CD4-positive, alpha-beta T cell treated with Interferon gamma for 1 hour (primary cell): ENCODE measurements around the gene ZNF655.
"Not testable (repeated sequence)": the region's sequence is repeated elsewhere in the genome, so short reads cannot be mapped to it uniquely, and the experiment has no call there.

ENCODE experiments used
- DNase-seq: peaks from one replicate; pipeline ENCODE4 v3.0.0-alpha.2; 2020

ZNF655 gene, protein sequence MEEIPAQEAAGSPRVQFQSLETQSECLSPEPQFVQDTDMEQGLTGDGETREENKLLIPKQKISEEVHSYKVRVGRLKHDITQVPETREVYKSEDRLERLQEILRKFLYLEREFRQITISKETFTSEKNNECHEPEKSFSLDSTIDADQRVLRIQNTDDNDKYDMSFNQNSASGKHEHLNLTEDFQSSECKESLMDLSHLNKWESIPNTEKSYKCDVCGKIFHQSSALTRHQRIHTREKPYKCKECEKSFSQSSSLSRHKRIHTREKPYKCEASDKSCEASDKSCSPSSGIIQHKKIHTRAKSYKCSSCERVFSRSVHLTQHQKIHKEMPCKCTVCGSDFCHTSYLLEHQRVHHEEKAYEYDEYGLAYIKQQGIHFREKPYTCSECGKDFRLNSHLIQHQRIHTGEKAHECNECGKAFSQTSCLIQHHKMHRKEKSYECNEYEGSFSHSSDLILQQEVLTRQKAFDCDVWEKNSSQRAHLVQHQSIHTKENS

DNA sequence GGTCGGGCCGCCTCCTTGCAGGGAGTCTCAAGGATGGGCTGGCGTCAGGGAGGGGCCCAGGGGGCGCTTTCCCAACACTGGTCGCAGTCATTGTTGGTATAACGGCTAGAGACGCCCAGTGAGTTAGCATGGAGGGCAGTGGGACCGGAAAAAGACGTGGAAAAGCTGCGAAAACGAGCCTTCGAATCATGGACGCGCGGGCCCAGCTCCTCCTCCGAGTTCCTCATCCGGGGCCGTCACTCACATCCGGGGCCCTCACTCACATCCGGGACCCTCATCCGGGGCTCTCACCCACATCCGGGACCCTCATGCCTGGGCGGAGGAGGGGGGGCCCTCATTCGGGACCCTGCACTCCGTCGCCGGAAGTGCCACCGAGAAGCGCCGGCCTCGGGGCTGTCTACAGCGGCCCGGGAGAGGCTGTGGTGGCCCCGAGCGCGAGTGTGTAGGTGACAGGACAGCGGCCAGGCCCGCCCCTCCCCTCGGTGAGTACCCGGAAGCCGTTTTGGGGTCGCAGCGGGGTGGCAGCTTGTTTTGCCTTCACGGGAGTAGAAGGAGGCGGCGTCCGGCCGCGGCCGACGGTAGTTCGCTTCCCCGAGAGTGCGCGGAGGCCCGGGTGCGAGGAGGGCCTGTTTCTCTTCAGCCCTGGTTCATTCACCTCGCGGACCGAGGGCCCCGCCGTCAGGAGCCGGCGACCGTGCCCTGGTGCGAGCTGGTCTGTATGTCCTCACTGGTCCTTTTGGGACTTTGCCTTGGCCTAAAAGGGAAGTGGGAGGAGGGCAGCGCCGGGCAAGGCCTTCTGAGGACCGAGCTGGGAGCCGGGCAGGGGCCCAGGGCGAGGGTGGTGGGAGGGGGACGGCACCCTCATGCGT is at the start of gene ZNF655:
ZNF655 (plus strand) TSS at position 337 of the 869 bp plus-strand sequence. CDS start 1,918 bp downstream, outside the sequence.
- DNase-seq = peak; percentile 92

DNA sequence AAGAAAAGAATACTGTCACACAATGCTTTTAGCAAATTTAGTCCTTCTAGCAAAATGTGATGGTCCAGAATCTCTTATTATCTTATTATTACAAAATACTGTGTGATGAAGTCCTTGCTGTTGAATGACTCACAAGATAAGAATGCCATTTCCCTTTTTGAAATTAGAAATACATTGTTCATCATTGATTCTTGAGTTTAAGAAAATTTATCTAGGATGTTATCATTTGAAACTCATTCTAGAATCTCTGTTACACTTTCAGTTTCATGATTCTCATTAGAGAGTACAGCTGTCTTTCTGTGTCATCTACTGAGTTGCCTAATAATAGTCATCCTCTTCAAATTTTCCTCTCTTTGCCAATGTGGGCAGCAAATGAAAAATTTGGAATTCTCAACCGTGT is 44.4 kb upstream of the ZNF655 start:
- no peak for DNase-seq

DNA sequence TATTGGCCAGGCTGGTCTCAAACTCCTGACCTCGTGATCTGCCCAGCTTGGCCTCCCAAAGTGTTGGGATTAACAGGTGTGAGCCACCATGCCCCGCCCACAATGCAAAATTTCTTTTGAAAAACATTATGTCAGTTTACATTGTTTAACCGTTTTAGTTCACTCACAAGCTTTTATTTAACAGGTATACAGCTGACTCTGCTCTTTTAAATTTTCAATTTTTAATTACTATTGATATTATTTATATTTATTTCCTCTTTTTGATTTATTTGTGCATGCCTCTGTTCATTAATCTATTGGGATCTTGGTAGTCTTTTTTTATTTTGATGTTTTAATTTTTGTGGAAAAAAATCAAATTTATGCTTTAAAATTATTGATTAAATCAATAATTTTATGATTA is 37.0 kb upstream of the ZNF655 start:
- no peak for DNase-seq

DNA sequence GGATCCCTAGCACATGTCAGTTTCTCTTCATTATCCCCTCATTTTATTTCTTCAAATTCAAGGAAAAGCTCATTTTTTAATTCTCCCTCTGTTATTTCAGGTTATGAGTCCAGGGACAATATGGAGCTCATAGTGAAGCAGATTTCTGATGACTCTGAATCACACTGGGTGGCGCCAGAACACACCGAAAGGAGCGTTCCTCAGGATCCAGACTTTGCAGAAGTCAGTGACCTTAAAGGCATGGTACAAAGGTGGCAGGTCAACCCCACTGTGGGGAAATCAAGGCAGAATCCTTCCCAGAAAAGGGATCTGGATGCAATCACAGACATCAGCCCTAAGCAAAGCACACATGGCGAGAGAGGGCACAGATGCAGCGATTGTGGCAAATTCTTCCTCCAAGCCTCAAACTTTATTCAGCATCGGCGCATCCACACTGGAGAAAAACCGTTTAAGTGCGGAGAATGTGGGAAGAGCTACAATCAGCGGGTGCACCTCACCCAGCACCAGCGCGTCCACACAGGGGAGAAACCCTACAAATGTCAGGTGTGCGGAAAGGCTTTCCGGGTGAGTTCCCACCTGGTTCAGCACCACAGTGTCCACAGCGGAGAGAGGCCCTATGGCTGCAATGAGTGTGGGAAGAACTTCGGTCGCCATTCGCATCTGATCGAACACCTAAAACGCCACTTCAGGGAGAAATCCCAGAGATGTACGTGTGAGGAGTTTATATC is 32.6 kb upstream of the ZNF655 start:
- DNase-seq = no peak

DNA sequence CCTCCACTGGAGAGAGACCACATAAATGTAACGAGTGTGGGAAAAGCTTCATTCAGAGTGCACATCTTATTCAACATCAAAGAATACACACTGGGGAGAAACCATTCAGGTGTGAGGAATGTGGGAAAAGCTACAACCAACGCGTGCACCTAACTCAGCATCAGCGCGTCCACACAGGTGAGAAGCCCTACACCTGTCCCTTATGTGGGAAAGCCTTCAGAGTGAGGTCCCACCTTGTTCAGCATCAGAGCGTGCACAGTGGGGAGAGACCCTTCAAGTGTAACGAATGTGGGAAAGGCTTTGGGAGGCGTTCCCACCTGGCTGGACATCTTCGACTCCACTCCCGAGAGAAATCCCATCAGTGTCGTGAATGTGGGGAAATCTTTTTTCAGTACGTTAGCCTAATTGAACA is 27.1 kb upstream of the ZNF655 start:
- DNase-seq = no peak

DNA sequence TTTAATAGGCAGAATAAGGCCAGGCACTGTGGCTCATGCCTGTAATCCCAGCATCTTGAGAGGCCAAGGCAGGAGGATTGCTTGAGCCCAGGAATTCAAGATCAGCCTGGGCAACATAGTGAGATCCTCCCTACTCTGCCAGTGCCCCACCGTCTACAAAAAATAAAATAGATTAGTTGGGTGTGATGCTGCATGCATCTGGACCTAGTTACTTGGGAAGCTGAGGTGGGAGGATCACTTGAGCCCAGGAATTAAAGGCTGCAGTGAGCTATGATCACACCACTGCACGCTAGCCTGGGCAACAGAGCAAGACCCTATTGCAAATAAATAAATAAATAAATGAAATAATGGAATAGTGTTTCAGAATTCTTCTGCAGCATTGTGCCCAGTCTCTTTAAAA is 22.8 kb upstream of the ZNF655 start:
- DNase-seq = no peak

DNA sequence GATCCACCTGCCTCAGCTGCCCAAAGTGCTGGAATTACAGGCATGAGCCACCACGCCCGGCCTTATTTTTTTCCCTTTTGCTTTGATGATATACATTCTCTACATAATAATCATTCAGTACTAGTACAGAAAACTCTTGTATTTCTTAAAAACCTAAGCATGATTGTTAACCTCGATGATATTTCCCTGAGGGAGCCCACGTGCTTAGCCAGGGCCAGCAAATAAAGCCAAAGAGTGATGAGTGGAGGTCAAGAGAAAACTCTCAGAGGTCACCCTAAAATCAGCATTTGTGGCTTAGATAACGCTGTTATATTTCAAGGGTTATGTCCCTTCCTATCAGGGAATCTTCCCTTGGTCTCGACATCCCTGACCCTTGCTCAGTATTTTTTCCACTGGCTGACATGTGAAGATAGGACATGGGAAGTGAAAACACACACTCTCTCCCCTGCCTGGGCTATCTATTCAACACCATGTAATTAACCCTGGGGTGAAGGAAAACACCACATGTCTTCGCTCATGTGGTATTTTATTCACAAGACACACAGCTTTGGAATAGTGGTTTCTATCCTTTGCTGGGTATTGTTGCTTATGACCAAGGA is 19.1 kb upstream of the ZNF655 start:
- no peak for DNase-seq

DNA sequence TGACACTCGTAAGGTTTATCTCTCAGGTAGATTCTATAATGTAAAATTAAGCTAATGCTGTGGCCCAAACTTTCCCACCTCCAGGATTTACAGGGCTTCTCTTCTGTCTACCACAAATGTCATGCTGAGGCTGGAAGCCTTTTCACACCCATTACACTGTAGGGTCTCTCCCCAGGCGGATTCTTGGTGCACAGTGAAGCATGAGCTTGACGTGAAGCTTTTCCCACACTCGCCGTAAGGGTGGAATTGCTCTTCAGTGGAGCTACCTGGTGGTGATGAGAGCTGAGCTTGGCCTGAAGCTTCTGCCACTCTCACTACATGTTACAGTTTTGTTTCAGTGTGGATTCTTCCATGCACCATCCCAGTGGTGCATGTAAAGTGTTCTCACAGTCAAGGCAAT is 17.9 kb upstream of the ZNF655 start:
- no peak for DNase-seq

DNA sequence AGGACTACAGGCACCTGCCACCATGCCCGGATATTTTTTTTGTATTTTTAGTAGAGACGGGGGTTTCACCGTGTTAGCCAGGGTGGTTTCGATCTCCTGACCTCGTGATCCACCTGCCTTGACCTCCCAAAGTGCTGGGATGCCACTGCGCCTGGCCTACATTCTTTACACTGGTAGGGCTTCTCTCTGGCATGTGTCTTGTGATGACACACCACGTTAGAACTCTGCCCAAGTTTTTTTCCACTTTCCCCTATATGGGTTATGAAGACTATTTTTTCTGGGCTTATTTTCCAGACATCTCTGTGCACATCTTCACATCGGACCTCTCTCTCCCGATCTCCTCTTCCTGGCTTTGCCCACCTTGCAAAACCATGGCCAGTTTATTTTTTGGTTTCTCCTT is 17.2 kb upstream of the ZNF655 start:
- DNase-seq = no peak

DNA sequence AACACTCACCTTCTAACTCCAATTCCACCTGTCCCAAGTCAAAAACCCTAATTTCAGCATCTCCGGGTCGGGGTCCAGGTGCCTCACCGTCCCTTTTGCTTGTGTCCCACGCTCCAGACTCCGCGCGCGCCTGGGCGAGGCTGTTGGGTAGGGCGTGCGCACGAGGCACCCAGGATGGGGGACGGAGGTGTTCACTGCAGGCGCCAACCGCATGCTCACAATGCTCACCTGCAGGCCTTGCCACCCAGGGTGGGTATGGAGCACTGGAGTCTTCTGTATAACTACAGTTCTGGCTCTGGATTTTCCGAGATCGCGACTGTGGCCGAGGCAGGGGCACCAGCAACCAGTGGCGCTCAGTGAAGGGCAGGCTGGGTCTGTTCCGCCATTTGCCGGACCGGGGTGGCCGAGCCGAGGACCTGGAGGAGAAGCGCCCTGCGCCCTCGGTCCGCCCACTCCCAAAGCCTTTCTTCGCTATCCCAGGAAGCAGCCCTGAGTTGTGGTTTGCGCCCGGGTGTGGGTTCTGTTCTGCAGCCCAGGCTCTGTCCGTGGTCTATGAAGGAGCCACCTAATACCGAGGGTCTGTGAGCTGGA is 15.3 kb upstream of the ZNF655 start:
- no peak for DNase-seq

DNA sequence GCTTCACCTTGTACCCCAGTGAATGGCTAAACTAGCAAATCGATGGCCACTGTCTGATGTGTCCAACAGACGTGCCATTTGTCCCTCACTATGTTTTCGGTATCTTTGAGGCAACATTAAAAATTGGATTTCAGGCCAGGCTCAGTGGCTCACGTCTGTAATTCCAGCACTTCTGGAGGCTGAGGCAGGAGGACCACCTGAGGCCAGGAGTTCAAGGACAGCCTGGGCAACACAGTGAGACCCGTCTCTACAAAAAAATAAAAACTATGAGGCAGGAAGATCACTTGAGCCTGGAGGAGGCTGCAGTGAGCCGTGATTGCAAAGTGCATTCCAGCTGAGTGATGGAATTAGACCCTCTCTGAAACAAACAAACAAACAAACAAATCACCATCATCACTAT is 14.5 kb upstream of the ZNF655 start:
- no peak for DNase-seq

DNA sequence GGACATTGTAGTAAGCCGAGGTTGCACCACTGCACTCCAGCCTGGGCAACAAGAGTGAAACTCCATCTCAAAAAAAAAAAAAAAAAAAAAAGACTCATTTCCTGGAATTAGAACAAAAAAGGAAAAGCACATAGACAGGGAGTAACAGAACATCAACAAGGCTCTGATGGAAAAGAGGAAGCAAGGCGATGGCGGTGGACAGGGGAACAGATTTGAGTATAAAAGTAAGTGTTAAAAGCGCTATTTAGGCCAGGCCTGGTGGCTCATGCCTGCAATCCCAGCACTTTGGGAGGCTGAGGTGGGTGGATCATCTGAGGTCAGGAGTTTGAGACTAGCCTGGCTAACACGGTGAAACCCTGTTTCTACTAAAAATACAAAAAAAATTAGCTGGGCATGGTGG is 13.1 kb upstream of the ZNF655 start:
- DNase-seq = not testable (repeated sequence)

DNA sequence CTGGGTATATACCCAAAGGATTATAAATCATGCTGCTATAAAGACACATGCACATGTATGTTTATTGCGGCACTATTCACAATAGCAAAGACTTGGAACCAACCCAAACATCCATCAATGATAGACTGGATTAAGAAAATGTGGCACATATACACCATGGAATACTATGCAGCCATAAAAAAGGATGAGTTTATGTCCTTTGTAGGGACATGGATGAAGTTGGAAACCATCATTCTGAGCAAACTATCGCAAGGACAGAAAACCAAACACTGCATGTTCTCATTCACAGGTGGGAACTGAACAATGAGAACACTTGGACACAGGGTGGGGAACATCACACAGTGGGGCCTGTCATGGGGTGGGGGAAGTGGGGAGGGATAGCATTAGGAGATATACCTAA is 8.9 kb upstream of the ZNF655 start:
- not testable (repeated sequence) for DNase-seq

DNA sequence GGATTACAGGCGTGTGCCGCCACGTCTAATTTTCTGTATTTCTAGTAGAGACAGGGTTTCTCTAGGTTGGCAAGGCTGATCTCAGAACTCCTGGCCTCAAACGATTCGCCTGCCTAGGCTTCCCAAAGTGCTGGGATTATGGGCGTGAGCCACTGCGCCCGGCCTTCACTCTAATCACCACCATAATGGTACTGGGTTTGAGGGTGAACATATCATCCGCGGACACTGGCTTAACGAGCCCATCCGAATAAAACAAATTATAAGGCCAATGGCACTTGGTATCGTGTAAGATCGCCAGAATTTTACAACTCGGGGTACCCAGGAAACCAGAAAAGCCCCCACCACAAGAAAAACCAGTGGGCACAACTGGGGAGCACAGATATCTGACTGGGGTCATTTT is 7.1 kb upstream of the ZNF655 start:
- no peak for DNase-seq

DNA sequence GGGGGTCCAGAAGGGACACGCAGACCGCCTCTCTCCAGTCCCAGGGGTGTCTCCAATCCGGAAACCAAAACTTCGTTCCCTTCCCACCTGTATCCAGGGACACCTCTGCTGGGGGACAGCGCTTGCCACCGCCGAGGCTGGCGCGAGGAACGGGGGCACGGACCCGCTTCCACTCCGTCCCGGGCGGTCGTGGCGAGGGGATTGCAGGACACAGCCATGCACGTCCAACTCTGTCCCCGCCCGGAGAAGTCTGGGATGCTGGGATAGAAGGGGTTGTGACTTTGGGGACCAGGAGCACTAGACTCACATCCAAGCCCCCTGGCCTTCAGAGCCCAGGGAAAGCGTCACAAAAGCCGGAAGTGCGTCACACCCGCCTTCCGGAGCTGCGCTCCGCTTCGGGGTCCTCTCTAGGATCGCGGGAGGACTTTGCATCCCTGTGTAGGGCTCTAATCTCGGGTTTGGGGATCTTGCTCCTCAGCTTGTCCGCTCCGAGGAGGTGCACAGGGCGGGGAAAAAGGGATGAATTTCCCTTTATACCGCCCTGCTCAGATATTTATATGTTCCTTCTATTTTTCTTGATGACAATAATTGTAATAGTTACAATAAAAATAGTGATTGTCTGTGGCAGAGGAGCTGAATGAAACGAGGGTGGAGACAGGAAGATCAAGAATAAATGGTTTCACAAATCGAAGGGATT is 6.5 kb upstream of the ZNF655 start, which contains the start of gene FAM200A:
FAM200A (minus strand) TSS at position 348 of the 697 bp plus-strand sequence. CDS start 3,707 bp downstream, outside the sequence.
- peak; percentile 88 for DNase-seq

DNA sequence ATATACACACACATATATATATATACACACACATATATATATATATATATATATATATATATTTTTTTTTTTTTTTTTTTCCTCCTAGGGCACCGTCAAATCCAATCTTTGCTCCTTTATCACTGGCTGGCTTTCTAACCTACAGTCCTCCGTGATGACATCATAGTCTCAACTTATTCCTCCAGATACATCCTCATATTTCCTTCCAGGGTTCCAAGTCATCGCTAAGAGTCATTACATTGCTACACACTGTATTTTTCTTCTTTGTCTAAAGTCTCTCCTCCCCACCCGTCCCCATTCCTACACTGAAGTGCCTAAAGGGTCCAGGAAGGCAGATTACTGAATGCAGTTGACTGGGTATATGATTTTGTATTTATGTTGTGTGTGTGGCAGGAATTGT is 5.4 kb upstream of the ZNF655 start:
- DNase-seq = no peak

DNA sequence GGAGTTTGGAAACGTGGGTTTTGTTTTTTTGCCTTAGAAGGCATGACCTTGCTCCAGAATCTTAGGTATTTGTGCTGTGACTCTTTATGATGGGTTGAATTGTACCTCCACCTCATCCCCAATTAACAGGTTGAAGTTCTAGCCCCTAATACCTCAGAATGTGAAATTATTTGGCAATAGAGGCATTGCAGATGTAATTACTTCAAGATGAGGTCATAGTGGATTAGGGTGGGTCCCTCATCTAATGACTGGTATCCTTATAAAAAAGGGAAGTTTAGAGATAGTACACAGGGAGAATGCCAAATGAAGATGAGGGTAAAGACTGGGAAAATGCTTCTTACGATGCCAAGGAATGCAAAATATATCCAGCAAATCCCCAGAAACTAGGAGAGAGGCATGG is 3.5 kb upstream of the ZNF655 start:
- DNase-seq = no peak

DNA sequence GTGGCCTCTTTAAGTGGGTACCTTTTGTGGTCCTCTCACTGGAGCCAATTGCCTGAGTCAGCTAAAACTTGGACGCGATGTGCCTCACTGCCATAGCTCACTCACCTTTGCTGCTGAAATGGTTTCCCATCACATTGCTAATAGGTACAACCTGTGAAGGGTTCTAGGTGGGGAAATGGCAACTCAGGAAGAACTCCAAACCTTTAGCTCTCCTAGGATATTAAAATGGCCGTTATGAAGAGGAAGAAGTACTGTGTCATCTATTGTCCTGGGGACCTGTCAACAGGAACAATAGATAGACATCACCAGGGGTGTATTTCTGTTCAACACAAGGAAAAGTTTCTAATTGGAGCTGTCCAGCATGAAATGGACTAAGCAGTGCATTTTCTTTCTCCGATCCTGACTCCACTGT is 1.2 kb upstream of the ZNF655 start:
- no peak for DNase-seq

DNA sequence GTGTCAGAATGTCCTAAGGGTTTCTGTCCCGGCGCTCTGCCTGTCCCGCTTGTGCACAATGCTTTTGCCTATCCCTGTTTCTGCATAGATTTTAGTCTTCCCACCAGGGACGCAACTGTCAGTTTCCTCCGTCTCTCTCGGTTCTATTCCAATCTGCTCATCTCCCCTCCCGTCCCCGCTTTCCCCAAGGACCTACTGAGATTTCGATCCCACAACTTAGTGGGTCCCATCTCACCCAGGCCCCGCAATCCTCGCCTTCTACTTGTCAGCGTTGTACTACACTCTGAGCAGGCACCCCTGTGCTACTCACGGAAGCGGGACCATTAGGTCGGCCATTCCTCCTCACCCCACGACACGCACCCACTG is 519 bp upstream of the ZNF655 start:
- DNase-seq = no peak

DNA sequence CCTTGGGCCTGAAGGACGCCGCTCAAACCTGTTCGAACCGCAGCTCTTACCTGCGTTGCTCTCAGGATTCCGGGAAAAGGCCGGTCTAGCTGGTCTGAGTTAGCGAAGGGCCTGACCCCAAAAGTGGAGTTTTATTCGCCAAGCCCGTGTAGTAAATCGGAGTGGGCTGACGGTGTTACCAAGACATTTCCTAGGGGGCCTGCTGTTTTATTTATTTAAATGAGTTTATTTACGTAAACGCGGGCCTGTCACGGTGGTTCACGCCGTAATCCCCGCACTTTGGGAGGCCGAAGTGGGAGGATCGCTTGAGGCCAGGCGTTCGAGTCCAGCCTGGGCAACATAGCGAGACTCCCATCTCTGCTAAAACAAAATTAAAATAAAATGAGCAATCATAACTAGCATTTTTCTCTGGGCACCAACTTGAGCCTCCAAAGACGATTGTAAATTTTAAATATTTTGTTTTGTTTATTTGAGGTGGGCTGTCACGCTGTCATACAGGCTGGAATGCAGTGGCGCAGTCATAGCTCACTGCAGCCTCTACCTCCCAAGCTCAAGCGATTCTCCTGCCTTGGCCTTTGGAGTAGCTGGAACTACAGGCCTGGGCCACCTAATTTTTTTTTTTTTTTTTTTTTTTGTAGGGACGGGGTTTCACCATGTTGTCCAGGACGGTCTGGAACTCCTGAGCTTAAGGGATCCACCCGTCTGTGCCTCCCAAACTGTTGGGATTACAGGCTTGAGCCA is 903 bp downstream of the ZNF655 start:
- no peak for DNase-seq
